Measurements from ENCODE around the gene DPYD. TPM values are rescaled to one million over a fixed set of nuclear protein-coding genes. Genes with fewer than 3 reads are reported as not detected.

Gene DPYD
- total and polyA plus RNA-seq, 10 of the 15 experiments (the other 5 are each of a cell fraction or from before 2014, with no cell fraction given): 5.7 to 23.8 (median 10.2) TPM

DNA sequence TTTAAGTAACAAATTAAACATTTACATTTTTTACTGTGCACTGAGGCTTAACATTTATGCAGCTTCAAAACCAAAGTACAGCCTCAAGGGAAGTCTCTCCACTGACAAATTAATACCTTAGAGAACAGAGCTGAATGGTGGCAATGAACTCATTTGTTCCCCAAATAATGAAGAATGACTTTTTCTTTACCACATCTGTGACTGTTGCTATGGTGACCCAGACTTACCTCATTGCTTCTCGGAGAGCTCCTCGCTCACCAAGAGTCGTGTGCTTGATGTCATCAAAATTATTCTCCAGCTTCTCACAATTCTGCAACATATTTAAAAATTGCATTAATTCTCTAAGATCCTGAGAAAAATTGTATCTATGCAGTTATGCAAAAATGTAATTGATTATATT lies 92.9 kb downstream of the DPYD start (continued):
- TF ChIP-seq PML (IDR thresholded peaks at IDR 0.05; ENCODE audit: low read length): no peak
- TF ChIP-seq, protein P1, sequence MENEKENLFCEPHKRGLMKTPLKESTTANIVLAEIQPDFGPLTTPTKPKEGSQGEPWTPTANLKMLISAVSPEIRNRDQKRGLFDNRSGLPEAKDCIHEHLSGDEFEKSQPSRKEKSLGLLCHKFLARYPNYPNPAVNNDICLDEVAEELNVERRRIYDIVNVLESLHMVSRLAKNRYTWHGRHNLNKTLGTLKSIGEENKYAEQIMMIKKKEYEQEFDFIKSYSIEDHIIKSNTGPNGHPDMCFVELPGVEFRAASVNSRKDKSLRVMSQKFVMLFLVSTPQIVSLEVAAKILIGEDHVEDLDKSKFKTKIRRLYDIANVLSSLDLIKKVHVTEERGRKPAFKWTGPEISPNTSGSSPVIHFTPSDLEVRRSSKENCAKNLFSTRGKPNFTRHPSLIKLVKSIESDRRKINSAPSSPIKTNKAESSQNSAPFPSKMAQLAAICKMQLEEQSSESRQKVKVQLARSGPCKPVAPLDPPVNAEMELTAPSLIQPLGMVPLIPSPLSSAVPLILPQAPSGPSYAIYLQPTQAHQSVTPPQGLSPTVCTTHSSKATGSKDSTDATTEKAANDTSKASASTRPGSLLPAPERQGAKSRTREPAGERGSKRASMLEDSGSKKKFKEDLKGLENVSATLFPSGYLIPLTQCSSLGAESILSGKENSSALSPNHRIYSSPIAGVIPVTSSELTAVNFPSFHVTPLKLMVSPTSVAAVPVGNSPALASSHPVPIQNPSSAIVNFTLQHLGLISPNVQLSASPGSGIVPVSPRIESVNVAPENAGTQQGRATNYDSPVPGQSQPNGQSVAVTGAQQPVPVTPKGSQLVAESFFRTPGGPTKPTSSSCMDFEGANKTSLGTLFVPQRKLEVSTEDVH (IDR thresholded peaks at IDR 0.05; ENCODE audit: low read depth, partially characterized antibody): no peak
- TF ChIP-seq BHLHE40 (IDR thresholded peaks at IDR 0.05; ENCODE audit: borderline replicate concordance in 1 of 2, low read depth in 2 of 2, low read length in 1 of 2): peak in 1 of 2 experiments; percentile 26; a peak in 1 of 4 replicates
- TF ChIP-seq, protein P2, sequence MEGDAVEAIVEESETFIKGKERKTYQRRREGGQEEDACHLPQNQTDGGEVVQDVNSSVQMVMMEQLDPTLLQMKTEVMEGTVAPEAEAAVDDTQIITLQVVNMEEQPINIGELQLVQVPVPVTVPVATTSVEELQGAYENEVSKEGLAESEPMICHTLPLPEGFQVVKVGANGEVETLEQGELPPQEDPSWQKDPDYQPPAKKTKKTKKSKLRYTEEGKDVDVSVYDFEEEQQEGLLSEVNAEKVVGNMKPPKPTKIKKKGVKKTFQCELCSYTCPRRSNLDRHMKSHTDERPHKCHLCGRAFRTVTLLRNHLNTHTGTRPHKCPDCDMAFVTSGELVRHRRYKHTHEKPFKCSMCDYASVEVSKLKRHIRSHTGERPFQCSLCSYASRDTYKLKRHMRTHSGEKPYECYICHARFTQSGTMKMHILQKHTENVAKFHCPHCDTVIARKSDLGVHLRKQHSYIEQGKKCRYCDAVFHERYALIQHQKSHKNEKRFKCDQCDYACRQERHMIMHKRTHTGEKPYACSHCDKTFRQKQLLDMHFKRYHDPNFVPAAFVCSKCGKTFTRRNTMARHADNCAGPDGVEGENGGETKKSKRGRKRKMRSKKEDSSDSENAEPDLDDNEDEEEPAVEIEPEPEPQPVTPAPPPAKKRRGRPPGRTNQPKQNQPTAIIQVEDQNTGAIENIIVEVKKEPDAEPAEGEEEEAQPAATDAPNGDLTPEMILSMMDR (IDR thresholded peaks at IDR 0.05 in 2 of 3, conservative IDR thresholded peaks at IDR 0.05 in 1 of 3; ENCODE audit: control insufficient read depth in 2 of 3, extremely low read depth in 1 of 3, insufficient read depth in 1 of 3, low read depth in 3 of 3, low read length in 3 of 3): no peak
- no peak for TF ChIP-seq IKZF1 (conservative IDR thresholded peaks at IDR 0.05)

DNA sequence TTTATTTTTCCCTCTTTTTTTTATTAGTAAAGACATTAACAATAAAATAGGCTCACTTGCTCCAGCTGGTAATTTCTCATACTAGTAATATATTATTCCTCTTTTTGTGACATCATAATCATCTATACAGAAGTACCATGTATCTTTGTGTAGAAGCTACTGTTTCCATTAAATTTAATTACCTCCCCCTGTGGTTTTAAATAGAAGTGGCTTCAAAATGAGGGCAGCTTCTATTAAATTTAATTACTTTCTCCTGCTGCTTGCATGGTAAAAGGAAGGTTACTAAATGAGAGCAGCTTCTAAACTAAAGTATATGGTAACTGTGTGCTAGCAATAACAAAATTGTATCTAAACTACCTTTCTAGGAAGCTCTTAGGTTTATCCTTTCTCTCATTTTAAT lies 94.0 kb downstream of the DPYD start:
- POLR2A ChIA-PET: interaction anchor here (1.6 to 2.7 kb wide), 2 partner anchors 22 to 92 kb away, joined by 6 to 9 read pairs; no protein-coding TSS in a partner anchor
- DNase-seq (ENCODE audit: low read depth, low spot score) (no peak), ATAC-seq (no peak), FAIRE-seq (no peak)
- SMC1A ChIA-PET (ENCODE audit: uncharacterized antibody, unreplicated experiment): interaction anchor here (0.8 to 2.7 kb wide), 7 partner anchors 10 to 96 kb away, joined by 3 to 22 read pairs (median 7); no protein-coding TSS in a partner anchor
- RAD21 ChIA-PET (ENCODE audit: unreplicated experiment): interaction anchor here (0.9 to 1.0 kb wide), 3 partner anchors 21 to 90 kb away, joined by 3 to 4 read pairs (median 4); no protein-coding TSS in a partner anchor
- intact Hi-C loops (cut with micrococcal nuclease; ENCODE audit: unreplicated experiment): loop anchor here (2.0 to 10.0 kb wide), 2 partner anchors 584 to 638 kb away; no protein-coding TSS in a partner anchor
- Histone ChIP-seq H3K4me2 (ENCODE audit: control insufficient read depth, insufficient read depth) (no peak overlapping the region), H3K9me3 (replicated peaks; ENCODE audit: control insufficient read depth, insufficient read depth, low read length) (no peaks in the 10 kb centered on the region), H3K4me3 (no peak overlapping the region), H3K79me2 (ENCODE audit: control insufficient read depth, insufficient read depth, low read length) (no peaks in the 10 kb centered on the region), H3K27ac (ENCODE audit: control insufficient read depth, insufficient read depth) (no peak overlapping the region), H3K4me1 (ENCODE audit: control insufficient read depth, insufficient read depth, low read length) (no peaks in the 10 kb centered on the region), H2AFZ (ENCODE audit: control insufficient read depth, low read depth, low read length) (no peak overlapping the region), H3K9ac (ENCODE audit: control insufficient read depth, insufficient read depth, low read length) (no peak overlapping the region), H3K36me3 (ENCODE audit: control insufficient read depth in 2 of 2, insufficient read depth in 2 of 2, low read length in 1 of 2) (no peaks in the 10 kb centered on the region), H4K20me1 (ENCODE audit: control insufficient read depth, insufficient read depth) (no peaks in the 10 kb centered on the region), H3K27me3 (replicated peaks in 1 of 2; ENCODE audit: control insufficient read depth in 2 of 2, insufficient read depth in 2 of 2, low read length in 1 of 2) (no peaks in the 10 kb centered on the region)
- CTCF ChIA-PET: interaction anchor here (0.8 to 1.6 kb wide), 5 partner anchors 10 to 583 kb away, joined by 3 to 13 read pairs (median 3); partner anchors contain the start of gene DPYD
- in situ Hi-C loops (cut with MboI): no loop called here
- BruUV-seq (replicated peaks): no TSS peak
- TF ChIP-seq, protein P3, sequence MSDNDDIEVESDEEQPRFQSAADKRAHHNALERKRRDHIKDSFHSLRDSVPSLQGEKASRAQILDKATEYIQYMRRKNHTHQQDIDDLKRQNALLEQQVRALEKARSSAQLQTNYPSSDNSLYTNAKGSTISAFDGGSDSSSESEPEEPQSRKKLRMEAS (IDR thresholded peaks at IDR 0.05; ENCODE audit: low read depth, low read length): no peak
- TF ChIP-seq EZH2 (IDR thresholded peaks at IDR 0.05; ENCODE audit: borderline replicate concordance, control insufficient read depth, low read depth, low read length) (no peak), EED (IDR thresholded peaks at IDR 0.05; ENCODE audit: low read depth) (no peak), ZNF207 (IDR thresholded peaks at IDR 0.05; ENCODE audit: borderline replicate concordance) (no peak), MYB (IDR thresholded peaks at IDR 0.05; ENCODE audit: borderline replicate concordance, low read depth, low read length) (no peak), TARDBP (IDR thresholded peaks at IDR 0.05; ENCODE audit: borderline replicate concordance) (no peak)
- TF ChIP-seq, protein P4, sequence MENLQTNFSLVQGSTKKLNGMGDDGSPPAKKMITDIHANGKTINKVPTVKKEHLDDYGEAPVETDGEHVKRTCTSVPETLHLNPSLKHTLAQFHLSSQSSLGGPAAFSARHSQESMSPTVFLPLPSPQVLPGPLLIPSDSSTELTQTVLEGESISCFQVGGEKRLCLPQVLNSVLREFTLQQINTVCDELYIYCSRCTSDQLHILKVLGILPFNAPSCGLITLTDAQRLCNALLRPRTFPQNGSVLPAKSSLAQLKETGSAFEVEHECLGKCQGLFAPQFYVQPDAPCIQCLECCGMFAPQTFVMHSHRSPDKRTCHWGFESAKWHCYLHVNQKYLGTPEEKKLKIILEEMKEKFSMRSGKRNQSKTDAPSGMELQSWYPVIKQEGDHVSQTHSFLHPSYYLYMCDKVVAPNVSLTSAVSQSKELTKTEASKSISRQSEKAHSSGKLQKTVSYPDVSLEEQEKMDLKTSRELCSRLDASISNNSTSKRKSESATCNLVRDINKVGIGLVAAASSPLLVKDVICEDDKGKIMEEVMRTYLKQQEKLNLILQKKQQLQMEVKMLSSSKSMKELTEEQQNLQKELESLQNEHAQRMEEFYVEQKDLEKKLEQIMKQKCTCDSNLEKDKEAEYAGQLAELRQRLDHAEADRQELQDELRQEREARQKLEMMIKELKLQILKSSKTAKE (IDR thresholded peaks at IDR 0.05; ENCODE audit: low read depth, poor library complexity, severe bottlenecking): no peak

All from GM12878 (cell line).